Right atrium auricular region (tissue), 2 donors: Measurements from ENCODE around the gene TXNL4B. TPM values are rescaled to one million over a fixed set of nuclear protein-coding genes. Genes with fewer than 3 reads are reported as not detected.

Source experiments
- DNase-seq: peaks from one replicate; pipeline ENCODE4 v3.0.0-alpha.2; 2019; ENCODE audit warnings: low spot score
- H3K27ac ChIP-seq, 2 donors: fragments of 200-600 bp; sonication (generic); 1 replicate in 1 of 2; 2 replicates in 1 of 2; pipeline ENCODE4 v1.5.1; 2016 to 2019
- H3K27me3 ChIP-seq, 2 donors: fragments of 200-600 bp; sonication (generic); one replicate each; pipeline versions ENCODE4 v1.5.1 to v1.6.0; 2017 to 2019
- H3K36me3 ChIP-seq: fragments of 200-600 bp; sonication (generic); one replicate; pipeline ENCODE4 v1.5.1; 2016
- H3K4me1 ChIP-seq, 2 donors: fragments of 200-600 bp; sonication (generic); one replicate each; pipeline versions ENCODE4 v1.5.1 to v1.6.0; 2017 to 2019
- H3K4me3 ChIP-seq, 2 donors: fragments of 200-600 bp; sonication (generic); 1 replicate in 1 of 2; 2 replicates in 1 of 2; pipeline ENCODE4 v1.5.1; 2017 to 2019; ENCODE audit warnings: mild to moderate bottlenecking in 1 of 2, moderate library complexity in 1 of 2
- H3K9me3 ChIP-seq, 2 donors: fragments of 200-600 bp; sonication (generic); one replicate each; pipeline ENCODE4 v1.5.1; 2019
- CTCF ChIP-seq, 2 donors: fragments of 200-600 bp; sonication (generic); IDR thresholded peaks; one replicate each; pipeline ENCODE4 v1.5.1; 2019; ENCODE audit warnings: antibody characterized with exemption in 2 of 2
- total RNA-seq, 2 donors: library from RNA; depleted of rRNA; stranded (reverse); fragments of >200 nt; gene quantifications; one replicate each; pipeline ENCODE4 v1.1.0, GENCODE V29; 2016

The TXNL4B gene
- total RNA-seq, 2 donors from 2014 or later = 3.9 to 7.0 TPM

DNA sequence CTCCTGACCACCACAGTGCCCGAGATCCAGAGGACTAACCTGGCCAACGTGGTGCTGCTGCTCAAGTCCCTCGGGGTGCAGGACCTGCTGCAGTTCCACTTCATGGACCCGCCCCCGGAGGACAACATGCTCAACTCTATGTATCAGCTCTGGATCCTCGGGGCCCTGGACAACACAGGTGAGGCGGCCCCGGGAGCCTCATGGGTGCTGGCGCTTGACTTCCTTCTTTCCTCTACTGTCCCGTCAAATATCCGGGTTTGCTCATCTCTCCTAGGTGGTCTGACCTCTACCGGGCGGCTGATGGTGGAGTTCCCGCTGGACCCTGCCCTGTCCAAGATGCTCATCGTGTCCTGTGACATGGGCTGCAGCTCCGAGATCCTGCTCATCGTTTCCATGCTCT lies 14.0 kb upstream of the TXNL4B start:
- Histone ChIP-seq H3K27me3 (no peaks in the 10 kb centered on the region), H3K4me1 (no peaks in the 10 kb centered on the region), H3K36me3 (peaks cover 99% of the 10 kb centered on the region), H3K9me3 (no peaks in the 10 kb centered on the region), H3K4me3 (no peak overlapping the region), H3K27ac (no peak overlapping the region)
- TF ChIP-seq CTCF (IDR thresholded peaks at IDR 0.05) = no peak
- DNase-seq = no peak

GRCh38 chr16:72105978-72106377 lies 12.6 kb upstream of the TXNL4B start:
- no peak for TF ChIP-seq CTCF (IDR thresholded peaks at IDR 0.05)
- no peaks in the 10 kb centered on the region for H3K4me1 ChIP-seq
- H3K9me3 ChIP-seq = no peaks in the 10 kb centered on the region
- peaks cover 99% of the 10 kb centered on the region for H3K36me3 ChIP-seq
- H3K27ac ChIP-seq = no peak overlapping the region
- no peak overlapping the region for H3K4me3 ChIP-seq
- no peak for DNase-seq
- H3K27me3 ChIP-seq = no peaks in the 10 kb centered on the region

DNA sequence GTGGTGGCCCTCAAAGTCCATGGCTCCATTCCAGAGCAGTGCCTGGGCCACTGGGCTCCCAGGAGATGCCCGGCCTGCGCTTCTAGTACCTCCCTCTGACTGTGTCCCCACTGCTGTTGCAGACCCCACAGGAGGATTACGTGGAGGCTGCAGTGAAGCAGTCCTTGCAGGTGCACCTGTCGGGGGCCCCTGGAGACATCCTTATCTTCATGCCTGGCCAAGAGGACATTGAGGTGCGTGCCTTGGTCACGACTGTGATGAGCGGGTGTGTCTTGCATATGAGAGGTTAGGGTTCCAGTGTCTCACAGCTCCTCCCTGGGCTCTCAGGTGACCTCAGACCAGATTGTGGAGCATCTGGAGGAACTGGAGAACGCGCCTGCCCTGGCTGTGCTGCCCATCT lies 11.5 kb upstream of the TXNL4B start:
- TF ChIP-seq CTCF (IDR thresholded peaks at IDR 0.05) = no peak
- Histone ChIP-seq H3K36me3 (peaks cover 99% of the 10 kb centered on the region), H3K9me3 (no peaks in the 10 kb centered on the region), H3K4me1 (no peaks in the 10 kb centered on the region), H3K4me3 (no peak overlapping the region), H3K27me3 (no peaks in the 10 kb centered on the region), H3K27ac (no peak overlapping the region)
- DNase-seq = no peak

DNA sequence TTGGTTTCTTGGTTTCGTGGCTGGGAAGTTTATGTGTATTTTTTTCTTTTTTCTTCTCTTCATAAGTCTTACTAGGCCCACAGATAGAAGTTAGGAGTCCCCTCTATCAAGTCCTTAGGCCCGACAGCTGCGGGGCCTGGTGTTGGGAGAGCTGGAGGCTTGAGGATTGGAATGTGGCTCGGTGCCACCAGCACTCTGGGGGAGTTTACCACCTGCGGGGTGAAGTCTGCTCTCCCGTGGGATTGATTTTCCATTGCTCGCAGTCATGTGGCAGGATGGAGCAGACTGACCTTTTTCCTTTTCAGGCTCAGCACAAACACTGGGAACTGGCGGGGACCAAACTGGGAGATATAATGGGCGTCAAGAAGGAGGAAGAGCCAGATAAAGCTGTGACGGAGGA lies 7.8 kb upstream of the TXNL4B start:
- no peak overlapping the region for H3K4me3 ChIP-seq
- no peaks in the 10 kb centered on the region for H3K4me1 ChIP-seq
- no peaks in the 10 kb centered on the region for H3K9me3 ChIP-seq
- TF ChIP-seq CTCF (IDR thresholded peaks at IDR 0.05) = no peak
- no peak for DNase-seq
- H3K27ac ChIP-seq = no peak overlapping the region
- no peaks in the 10 kb centered on the region for H3K27me3 ChIP-seq
- H3K36me3 ChIP-seq = peaks cover 100% of the 10 kb centered on the region

- Histone ChIP-seq H3K36me3 (peaks cover 86% of the 10 kb centered on the region), H3K27me3 (no peaks in the 10 kb centered on the region), H3K4me3 (no peak overlapping the region), H3K27ac (no peak overlapping the region), H3K4me1 (peaks cover 0 to 14% of the 10 kb centered on the region in 2 donors), H3K9me3 (no peaks in the 10 kb centered on the region)
- peak; percentile 26 to 74 for TF ChIP-seq CTCF (IDR thresholded peaks at IDR 0.05)
- DNase-seq = no peak
Observed at GRCh38 chr16:72099377-72099818, 6.0 kb upstream of the TXNL4B start.

- H3K4me3 ChIP-seq = no peak overlapping the region
- peaks cover 81% of the 10 kb centered on the region for H3K36me3 ChIP-seq
- no peaks in the 10 kb centered on the region for H3K27me3 ChIP-seq
- no peaks in the 10 kb centered on the region for H3K9me3 ChIP-seq
- peaks cover 0 to 16% of the 10 kb centered on the region in 2 donors for H3K4me1 ChIP-seq
- DNase-seq = no peak
- TF ChIP-seq CTCF (IDR thresholded peaks at IDR 0.05) = no peak
- H3K27ac ChIP-seq = no peak overlapping the region
Observed at GRCh38 chr16:72098936-72099335, 5.5 kb upstream of the TXNL4B start.
